HEK293 (cell line): ENCODE measurements around the gene TGOLN2.
"Not testable (repeated sequence)": the region's sequence is repeated elsewhere in the genome, so short reads cannot be mapped to it uniquely, and the experiment has no call there.

Experiments
- CTCF ChIA-PET: fragments of 350-600 bp; formaldehyde crosslinking; extraction: SDS; loops from one replicate; lab custom pipeline; 2021; ENCODE audit warnings: antibody characterized with exemption; lab: Yijun Ruan, JAX
- POLR2A ChIA-PET: fragments of 300-600 bp; formaldehyde crosslinking; extraction: SDS; loops from one replicate; lab custom pipeline; 2020; ENCODE audit warnings: antibody characterized with exemption, inconsistent platforms; lab: Yijun Ruan, JAX
- H3K27ac ChIP-seq: fragments of 200-500 bp; sonication (Bioruptor generic); 2 replicates; pipeline ENCODE4 v1.5.1; 2014; ENCODE audit warnings: low read depth, low read length, control low read depth, inconsistent platforms; ENCODE audit errors: extremely low read depth
- H3K36me3 ChIP-seq, 2 experiments: fragments of 200-500 bp in 1 of 2; sonication (Bioruptor generic) in 1 of 2; 1 replicate in 1 of 2; 2 replicates in 1 of 2; pipeline ENCODE4 v1.5.1; 2014 to 2017; ENCODE audit warnings: inconsistent platforms in 2 of 2, low read length in 2 of 2; ENCODE audit not compliant: control insufficient read depth in 2 of 2, insufficient read depth in 1 of 2
- H3K4me1 ChIP-seq: fragments of 200-500 bp; sonication (Bioruptor generic); 2 replicates; pipeline ENCODE4 v1.5.1; 2014; ENCODE audit warnings: mild to moderate bottlenecking, low read length, inconsistent platforms; ENCODE audit not compliant: control insufficient read depth, insufficient read depth
- H3K4me3 ChIP-seq: 2 replicates; pipeline ENCODE4 v1.5.1; 2011; ENCODE audit warnings: low read depth, mild to moderate bottlenecking, control low read depth, low read length, moderate library complexity
- H3K9me3 ChIP-seq: fragments of 200-500 bp; sonication (Bioruptor generic); 2 replicates; pipeline ENCODE4 v1.5.1; 2014; ENCODE audit warnings: low read depth, low read length, inconsistent platforms; ENCODE audit not compliant: control insufficient read depth, insufficient read depth
- AEBP2 ChIP-seq: fragments of 450-650 bp; formaldehyde crosslinking; IDR thresholded peaks from 2 replicates; pipeline ENCODE4 v1.5.1; 2016; ENCODE audit warnings: missing biosample characterization, missing genetic modification characterization, borderline replicate concordance
- BCL11A ChIP-seq: fragments of 450-650 bp; formaldehyde crosslinking; IDR thresholded peaks from 2 replicates; pipeline ENCODE4 v1.5.1; 2016; ENCODE audit warnings: low read depth, missing biosample characterization, missing genetic modification characterization
- IKZF3 ChIP-seq: fragments of 450-650 bp; IDR thresholded peaks from 2 replicates; pipeline ENCODE4 v1.5.0; 2018; ENCODE audit warnings: missing biosample characterization, mild to moderate bottlenecking, missing genetic modification characterization, moderate library complexity
- SETDB1 ChIP-seq: IDR thresholded peaks from one replicate; pipeline ENCODE4 v1.6.1; 2017; ENCODE audit warnings: mild to moderate bottlenecking, low read length, moderate library complexity, mixed read lengths; ENCODE audit not compliant: insufficient read length
- SP7 ChIP-seq: fragments of 450-650 bp; formaldehyde crosslinking; IDR thresholded peaks from 2 replicates; pipeline ENCODE4 v1.5.1; 2016; ENCODE audit warnings: missing biosample characterization, missing genetic modification characterization
- ZFHX2 ChIP-seq: fragments of 450-650 bp; formaldehyde crosslinking; conservative IDR thresholded peaks from 2 replicates; pipeline ENCODE4 v1.5.1; 2016; ENCODE audit warnings: missing biosample characterization, missing genetic modification characterization
- ZNF18 ChIP-seq: fragments of 450-650 bp; formaldehyde crosslinking; IDR thresholded peaks from 2 replicates; pipeline ENCODE4 v1.5.1; 2016; ENCODE audit warnings: missing biosample characterization, missing genetic modification characterization
- ZNF266 ChIP-seq: fragments of 450-650 bp; formaldehyde crosslinking; IDR thresholded peaks from 2 replicates; pipeline ENCODE4 v1.5.1; 2016; ENCODE audit warnings: missing biosample characterization, missing genetic modification characterization, low read depth
- ZNF341 ChIP-seq: fragments of 450-650 bp; formaldehyde crosslinking; IDR thresholded peaks from 2 replicates; pipeline ENCODE4; 2016; ENCODE audit warnings: low read depth, missing biosample characterization, missing genetic modification characterization
- ZNF501 ChIP-seq: fragments of 450-650 bp; formaldehyde crosslinking; IDR thresholded peaks from 2 replicates; pipeline ENCODE4 v1.5.1; 2016; ENCODE audit warnings: missing biosample characterization, missing genetic modification characterization
- ZNF513 ChIP-seq: fragments of 450-650 bp; IDR thresholded peaks from 2 replicates; pipeline ENCODE4 v1.5.1; 2018; ENCODE audit warnings: missing biosample characterization, missing genetic modification characterization
- ZNF585B ChIP-seq: fragments of 450-650 bp; formaldehyde crosslinking; IDR thresholded peaks from 2 replicates; pipeline ENCODE4 v1.5.1; 2016; ENCODE audit warnings: missing biosample characterization, missing genetic modification characterization
- ZNF701 ChIP-seq: fragments of 450-650 bp; formaldehyde crosslinking; IDR thresholded peaks from 2 replicates; pipeline ENCODE4 v1.5.1; 2016; ENCODE audit warnings: missing biosample characterization, missing genetic modification characterization
- ZNF76 ChIP-seq: fragments of 450-650 bp; formaldehyde crosslinking; IDR thresholded peaks from 2 replicates; pipeline ENCODE4; 2016; ENCODE audit warnings: low read depth, missing biosample characterization, missing genetic modification characterization, borderline replicate concordance
- ZNF785 ChIP-seq: fragments of 450-650 bp; formaldehyde crosslinking; IDR thresholded peaks from 2 replicates; pipeline ENCODE4 v1.5.1; 2016; ENCODE audit warnings: missing biosample characterization, missing genetic modification characterization

TGOLN2 gene

GRCh38 chr2:85347599-85347998 is 19.8 kb upstream of the TGOLN2 start (continued):
- TF ChIP-seq ZNF18 (tag by site-specific recombination) (no peak), ZFHX2 (no peak), ZNF341 (tag by site-specific recombination) (no peak), ZNF501 (tag by site-specific recombination) (no peak), SP7 (tag by site-specific recombination) (no peak)

GRCh38 chr2:85344356-85344954 is 16.7 kb upstream of the TGOLN2 start:
- Histone ChIP-seq H3K9me3 (no peaks in the 10 kb centered on the region), H3K36me3 (peaks cover 12 to 50% of the 10 kb centered on the region in 2 experiments; a peak in 2 of 3 replicates), H3K4me1 (no peaks in the 10 kb centered on the region), H3K27ac (no peak overlapping the region), H3K4me3 (no peak overlapping the region)
- POLR2A ChIA-PET = no interaction called here
- CTCF ChIA-PET = interaction anchor here (0.7 kb wide), 1 partner anchor 24 kb away, joined by 3 read pairs; no protein-coding TSS in a partner anchor
- TF ChIP-seq AEBP2 (tag by site-specific recombination) (no peak), ZNF785 (tag by site-specific recombination) (no peak), IKZF3 (tag by site-specific recombination) (no peak), ZNF76 (tag by site-specific recombination) (no peak), ZNF701 (tag by site-specific recombination) (no peak), ZNF501 (tag by site-specific recombination) (no peak), SETDB1 (no peak), ZNF585B (tag by site-specific recombination) (no peak), ZNF266 (tag by site-specific recombination) (no peak), BCL11A (no peak), ZNF513 (tag by site-specific recombination) (no peak)

GRCh38 chr2:85343207-85343895 is 15.6 kb upstream of the TGOLN2 start:
- H3K27ac ChIP-seq, H3K9me3 ChIP-seq, H3K4me3 ChIP-seq, CTCF ChIA-PET, H3K4me1 ChIP-seq, POLR2A ChIA-PET: not testable (repeated sequence)
- H3K36me3 ChIP-seq = peaks cover 6 to 44% of the 10 kb centered on the region in 2 experiments; a peak in 2 of 3 replicates
